HEK293 (cell line): ENCODE data around the gene ZNF593.

Source experiments
- BCL11A ChIP-seq: fragments of 450-650 bp; formaldehyde crosslinking; IDR thresholded peaks from 2 replicates; pipeline ENCODE4 v1.5.1; 2016; ENCODE audit warnings: low read depth, missing biosample characterization, missing genetic modification characterization
- REST ChIP-seq: fragments of 450-650 bp; formaldehyde crosslinking; IDR thresholded peaks from 2 replicates; pipeline ENCODE4 v1.5.1; 2016; ENCODE audit warnings: missing biosample characterization, missing genetic modification characterization
- SCRT2 ChIP-seq: fragments of 450-650 bp; formaldehyde crosslinking; IDR thresholded peaks from 2 replicates; pipeline ENCODE4 v1.5.1; 2016; ENCODE audit warnings: missing biosample characterization, missing genetic modification characterization
- YY1 ChIP-seq: fragments of 450-650 bp; formaldehyde crosslinking; IDR thresholded peaks from 2 replicates; pipeline ENCODE4 v1.5.1; 2018; ENCODE audit warnings: missing biosample characterization, missing genetic modification characterization
- ZBTB1 ChIP-seq: fragments of 450-650 bp; formaldehyde crosslinking; IDR thresholded peaks from 2 replicates; pipeline ENCODE4 v1.5.1; 2016; ENCODE audit warnings: missing biosample characterization, missing genetic modification characterization
- ZBTB26 ChIP-seq: fragments of 450-650 bp; formaldehyde crosslinking; optimal IDR thresholded peaks from 2 replicates; pipeline ENCODE3; 2016; ENCODE audit warnings: missing biosample characterization, mild to moderate bottlenecking, missing genetic modification characterization
- ZNF133 ChIP-seq: fragments of 450-650 bp; formaldehyde crosslinking; IDR thresholded peaks from 2 replicates; pipeline ENCODE4 v1.5.1; 2016; ENCODE audit warnings: missing biosample characterization, missing genetic modification characterization
- ZNF404 ChIP-seq: fragments of 450-650 bp; formaldehyde crosslinking; IDR thresholded peaks from 2 replicates; pipeline ENCODE4 v1.5.1; 2017; ENCODE audit warnings: missing biosample characterization, missing genetic modification characterization

GRCh38 chr1:26145041-26145959 lies 24.4 kb upstream of the ZNF593 start:
- TF ChIP-seq BCL11A (no peak), ZBTB26 (tag by site-specific recombination) (no peak), REST (no peak), ZNF404 (tag by site-specific recombination) (no peak), YY1 (tag by site-specific recombination) (no peak), ZBTB1 (tag by site-specific recombination) (no peak), SCRT2 (tag by site-specific recombination) (no peak), ZNF133 (tag by site-specific recombination) (no peak)
